T-helper 1 cell treated with Interleukin-12 subunit alpha and Interleukin-12 subunit beta and Interleukin-4 antibody, amounts not matched to agents 30 μg/mL and 1 μg/mL, for 36 hours (primary cell): ENCODE results near the gene PPP1R2.

Source experiments
- H3K27ac Mint-ChIP-seq: one replicate; pipeline ENCODE4 v1.8.0; 2021; ENCODE audit warnings: mild to moderate bottlenecking, mixed read lengths
- H3K27me3 Mint-ChIP-seq: one replicate; pipeline ENCODE4 v1.8.0; 2021; ENCODE audit warnings: low read depth, mixed read lengths
- H3K36me3 Mint-ChIP-seq: one replicate; pipeline ENCODE4 v1.8.0; 2021; ENCODE audit warnings: low read depth, mixed read lengths
- H3K4me1 Mint-ChIP-seq: one replicate; pipeline ENCODE4 v1.8.0; 2021; ENCODE audit warnings: low read depth, mixed read lengths
- H3K4me3 Mint-ChIP-seq: one replicate; pipeline ENCODE4 v1.8.0; 2021; ENCODE audit warnings: mild to moderate bottlenecking, moderate library complexity, mixed read lengths
- H3K9me3 Mint-ChIP-seq: one replicate; pipeline ENCODE4 v1.8.0; 2021; ENCODE audit warnings: mixed read lengths

PPP1R2 gene

DNA sequence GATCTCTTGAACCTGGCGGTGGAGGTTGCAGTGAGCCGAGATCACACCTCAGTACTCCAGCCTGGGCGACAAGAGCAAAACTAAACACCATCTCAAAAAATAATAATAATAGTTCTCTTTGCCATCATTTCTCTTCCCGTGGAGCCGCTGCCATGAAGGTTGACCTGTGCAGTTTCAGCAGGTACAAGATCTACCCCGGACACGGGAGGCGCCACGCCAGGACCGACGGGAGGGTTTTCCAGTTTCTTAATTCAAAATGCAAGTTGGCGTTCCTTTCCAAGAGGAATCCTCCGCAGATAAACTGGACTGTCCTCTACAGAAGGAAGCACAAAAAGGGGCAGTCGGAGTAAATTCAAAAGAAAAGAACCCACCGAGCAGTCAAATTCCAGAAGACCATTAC is 11.3 kb upstream of the PPP1R2 start:
- Mint-ChIP-seq H3K27ac (peak overlapping the region; percentile 86), H3K9me3 (no peaks in the 10 kb centered on the region), H3K4me3 (no peak overlapping the region), H3K27me3 (no peaks in the 10 kb centered on the region), H3K4me1 (peaks cover 50% of the 10 kb centered on the region), H3K36me3 (peaks cover 3% of the 10 kb centered on the region)

DNA sequence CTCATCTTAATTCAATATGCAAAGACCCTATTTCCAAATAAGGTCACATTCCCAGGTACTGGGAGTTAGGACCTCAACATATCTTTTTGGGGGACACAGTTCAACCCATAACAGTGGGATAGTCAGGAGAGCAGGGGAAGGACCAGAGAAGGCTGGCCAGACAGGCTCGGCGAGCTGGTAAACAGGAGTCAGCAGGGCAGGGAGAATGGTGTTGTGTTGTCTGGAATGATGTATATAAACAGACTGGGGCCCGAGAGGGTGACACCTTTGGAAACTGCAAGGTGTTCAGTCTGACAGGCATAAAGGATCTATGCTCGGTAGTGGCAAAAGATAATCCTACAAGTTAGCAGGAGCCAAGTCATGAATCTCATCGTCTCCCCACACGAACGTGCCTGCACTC is 10.1 kb upstream of the PPP1R2 start:
- H3K9me3 Mint-ChIP-seq = no peaks in the 10 kb centered on the region
- peaks cover 3% of the 10 kb centered on the region for H3K36me3 Mint-ChIP-seq
- peak overlapping the region; percentile 31 for H3K27ac Mint-ChIP-seq
- H3K4me1 Mint-ChIP-seq = peaks cover 52% of the 10 kb centered on the region
- H3K4me3 Mint-ChIP-seq = no peak overlapping the region
- H3K27me3 Mint-ChIP-seq = no peaks in the 10 kb centered on the region

DNA sequence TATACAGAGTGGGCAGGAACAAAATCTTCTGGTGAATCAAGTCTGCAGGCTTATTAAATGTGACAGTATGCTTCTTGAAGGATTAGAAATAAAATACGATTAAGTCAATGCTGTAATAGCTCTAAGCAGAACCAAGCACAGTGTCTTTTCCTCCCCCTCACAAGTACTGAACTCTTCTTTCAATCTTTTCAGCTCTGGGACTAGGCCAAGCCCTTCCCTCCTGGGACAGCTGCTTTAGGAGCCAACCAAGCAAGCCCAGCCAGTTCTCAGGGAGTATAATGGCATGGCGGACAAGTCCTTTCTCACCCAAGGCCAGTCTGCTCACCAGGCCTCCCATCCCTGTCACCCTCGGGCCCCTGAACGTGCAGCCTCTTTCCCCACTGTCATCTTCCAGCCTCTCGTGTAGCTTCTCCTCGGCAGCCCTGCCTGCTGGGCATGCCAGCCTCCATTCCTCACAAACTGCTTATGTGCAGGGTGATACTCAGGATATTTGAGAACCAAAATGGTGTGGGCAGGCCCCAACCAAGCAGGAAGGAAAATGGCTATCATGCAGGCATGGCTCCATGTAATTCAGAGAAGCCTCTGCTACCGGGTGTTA is 8.4 kb upstream of the PPP1R2 start:
- Mint-ChIP-seq H3K4me3 (peak overlapping the region; percentile 30), H3K9me3 (no peaks in the 10 kb centered on the region), H3K27me3 (no peaks in the 10 kb centered on the region), H3K27ac (peak overlapping the region; percentile 96), H3K36me3 (peaks cover 3% of the 10 kb centered on the region), H3K4me1 (peaks cover 67% of the 10 kb centered on the region)

DNA sequence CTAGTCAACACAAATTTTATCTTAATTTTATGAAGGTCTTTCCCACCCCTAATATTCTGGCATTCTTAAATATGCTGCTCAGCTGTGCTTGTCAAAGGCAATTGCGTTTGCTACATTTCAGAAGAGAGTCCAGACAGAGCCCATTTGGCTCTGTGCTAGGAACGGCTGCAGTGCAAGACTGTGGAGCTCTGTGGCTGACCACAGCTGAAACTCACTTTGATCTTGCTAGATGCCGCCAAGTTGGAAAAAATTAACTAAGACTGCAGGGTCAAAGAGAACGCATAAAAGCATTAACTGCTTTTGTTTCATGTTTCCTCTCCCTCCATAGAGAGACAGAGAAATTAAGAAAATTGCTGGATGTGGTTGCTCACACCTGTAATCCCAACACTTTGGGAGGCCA is 7.6 kb upstream of the PPP1R2 start:
- Mint-ChIP-seq H3K4me3 (peak overlapping the region; percentile 78), H3K36me3 (peaks cover 3% of the 10 kb centered on the region), H3K4me1 (peaks cover 69% of the 10 kb centered on the region), H3K9me3 (no peaks in the 10 kb centered on the region), H3K27me3 (no peaks in the 10 kb centered on the region), H3K27ac (peak overlapping the region; percentile 96)

DNA sequence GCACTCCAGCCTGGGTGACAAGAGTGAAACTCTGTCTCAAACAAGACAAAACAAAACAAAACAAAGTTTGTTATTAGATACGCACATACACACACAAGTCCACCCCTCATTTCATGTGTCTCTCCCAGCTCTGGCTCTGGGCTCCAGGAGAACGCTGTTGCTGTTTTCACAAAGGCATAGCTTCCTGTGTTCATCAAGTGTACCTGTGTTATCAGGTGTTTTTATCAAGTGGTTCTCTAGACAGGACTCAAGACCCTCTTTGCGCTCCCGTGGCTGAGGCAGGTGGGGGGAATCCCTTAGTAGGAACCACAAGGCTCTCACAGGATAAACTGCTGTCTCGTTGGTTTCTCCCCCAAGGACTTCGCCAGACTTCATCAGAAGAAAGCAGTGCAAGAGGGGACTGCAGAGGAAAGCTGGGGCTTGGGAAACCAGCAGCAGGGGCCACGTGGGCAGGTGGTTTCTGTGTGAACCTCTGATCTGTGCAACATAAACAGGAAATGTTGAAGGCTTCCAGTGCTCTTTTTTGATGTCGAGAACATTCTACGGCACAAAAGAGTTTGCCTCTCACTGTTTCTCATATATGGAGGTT is 6.9 kb upstream of the PPP1R2 start:
- Mint-ChIP-seq H3K9me3 (no peaks in the 10 kb centered on the region), H3K36me3 (peaks cover 3% of the 10 kb centered on the region), H3K27ac (peak overlapping the region; percentile 96), H3K4me3 (peak overlapping the region; percentile 78), H3K27me3 (no peaks in the 10 kb centered on the region), H3K4me1 (peaks cover 69% of the 10 kb centered on the region)

DNA sequence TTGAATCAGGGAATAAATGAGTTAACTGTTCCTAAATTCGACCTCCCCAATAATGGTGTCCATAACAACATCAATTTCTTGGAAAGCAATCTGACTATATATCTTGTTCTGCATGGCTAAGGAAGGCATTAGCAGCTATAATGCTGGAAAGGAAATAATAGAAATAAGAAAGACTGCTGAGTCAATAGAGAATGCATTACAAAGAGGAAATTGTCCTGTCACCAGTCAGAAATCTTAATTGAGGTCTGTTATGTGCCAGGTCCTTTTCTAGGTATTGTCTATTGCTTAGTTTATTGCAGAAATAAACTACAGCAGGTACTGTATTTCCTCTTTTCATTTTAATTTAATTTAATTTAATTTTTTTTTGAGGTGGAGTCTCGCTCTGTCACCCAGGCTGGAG is 5.9 kb upstream of the PPP1R2 start:
- no peaks in the 10 kb centered on the region for H3K27me3 Mint-ChIP-seq
- H3K9me3 Mint-ChIP-seq = no peaks in the 10 kb centered on the region
- H3K4me1 Mint-ChIP-seq = peaks cover 70% of the 10 kb centered on the region
- H3K36me3 Mint-ChIP-seq = peaks cover 3% of the 10 kb centered on the region
- H3K4me3 Mint-ChIP-seq = no peak overlapping the region
- peak overlapping the region; percentile 3 for H3K27ac Mint-ChIP-seq

DNA sequence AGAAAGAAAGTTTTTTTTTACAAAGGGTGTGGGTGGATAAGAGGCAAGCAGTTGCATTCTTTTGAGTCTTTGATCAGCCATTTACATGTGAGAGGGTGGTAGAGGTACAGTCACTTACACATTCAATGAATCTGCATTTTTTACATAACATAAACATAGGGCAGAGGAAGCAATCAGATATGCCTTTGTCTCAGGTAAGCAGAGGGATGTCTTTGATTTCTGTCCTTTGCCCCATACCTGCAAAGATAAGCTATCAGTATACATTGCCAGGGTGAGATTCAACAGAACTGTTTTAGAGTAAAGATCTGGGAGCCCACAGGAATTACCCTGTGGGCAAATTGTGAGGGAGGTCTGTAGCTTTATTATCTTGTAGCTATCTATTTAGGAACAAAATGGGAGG is 5.4 kb upstream of the PPP1R2 start:
- no peaks in the 10 kb centered on the region for H3K9me3 Mint-ChIP-seq

DNA sequence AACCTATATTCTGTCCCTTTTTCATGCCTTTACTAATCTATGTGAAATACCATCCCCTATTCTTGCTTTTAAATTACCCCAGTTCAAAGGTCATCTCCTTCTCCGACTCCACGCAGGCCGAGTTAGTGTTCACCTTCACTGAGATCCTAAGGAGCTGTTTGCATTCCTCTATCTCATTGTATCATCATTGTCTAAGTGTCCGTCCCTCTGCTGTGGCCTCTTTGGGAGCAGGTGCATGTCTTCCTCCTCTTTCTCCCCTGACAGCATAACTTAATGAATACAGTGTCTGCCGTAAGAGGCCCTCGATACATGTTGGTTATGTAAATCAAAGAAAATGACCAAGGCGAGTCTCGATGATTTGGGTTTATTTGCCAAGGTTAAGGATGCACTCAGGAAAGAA is 4.9 kb upstream of the PPP1R2 start:
- peak overlapping the region; percentile 58 for H3K27ac Mint-ChIP-seq
- H3K4me1 Mint-ChIP-seq = peaks cover 70% of the 10 kb centered on the region
- H3K9me3 Mint-ChIP-seq = no peaks in the 10 kb centered on the region
- peak overlapping the region; percentile 3 for H3K4me3 Mint-ChIP-seq
- H3K36me3 Mint-ChIP-seq = peaks cover 2% of the 10 kb centered on the region
- H3K27me3 Mint-ChIP-seq = no peaks in the 10 kb centered on the region

More for the DNA sequence above, 5.4 kb upstream of the PPP1R2 start:
- peaks cover 3% of the 10 kb centered on the region for H3K36me3 Mint-ChIP-seq
- peak overlapping the region; percentile 58 for H3K27ac Mint-ChIP-seq
- peak overlapping the region; percentile 59 for H3K4me3 Mint-ChIP-seq
- H3K27me3 Mint-ChIP-seq = no peaks in the 10 kb centered on the region
- H3K4me1 Mint-ChIP-seq = peaks cover 72% of the 10 kb centered on the region

DNA sequence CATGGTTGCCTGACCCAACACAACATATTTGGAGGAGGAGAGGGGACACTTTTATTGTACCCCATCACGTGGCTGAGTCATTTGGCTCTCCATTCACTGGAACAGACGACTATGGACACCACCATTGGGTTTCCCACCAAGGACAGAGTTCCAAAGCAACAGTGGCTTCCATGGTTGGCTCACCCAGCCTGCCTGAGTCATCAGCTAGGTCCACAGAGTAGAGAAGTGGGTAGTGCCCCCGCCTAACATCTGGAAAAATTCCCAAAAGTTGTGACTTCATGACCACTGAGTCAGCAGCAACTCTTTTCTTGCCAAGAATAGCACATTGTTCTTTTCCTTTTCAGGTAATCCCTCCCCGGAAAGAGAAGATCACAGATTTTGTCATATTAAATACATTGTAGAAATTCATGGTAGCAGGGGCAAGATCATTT is 3.0 kb upstream of the PPP1R2 start:
- Mint-ChIP-seq H3K9me3 (no peaks in the 10 kb centered on the region), H3K4me1 (peaks cover 62% of the 10 kb centered on the region), H3K4me3 (peak overlapping the region; percentile 75), H3K36me3 (peaks cover 1% of the 10 kb centered on the region), H3K27me3 (no peaks in the 10 kb centered on the region), H3K27ac (peak overlapping the region; percentile 91)

DNA sequence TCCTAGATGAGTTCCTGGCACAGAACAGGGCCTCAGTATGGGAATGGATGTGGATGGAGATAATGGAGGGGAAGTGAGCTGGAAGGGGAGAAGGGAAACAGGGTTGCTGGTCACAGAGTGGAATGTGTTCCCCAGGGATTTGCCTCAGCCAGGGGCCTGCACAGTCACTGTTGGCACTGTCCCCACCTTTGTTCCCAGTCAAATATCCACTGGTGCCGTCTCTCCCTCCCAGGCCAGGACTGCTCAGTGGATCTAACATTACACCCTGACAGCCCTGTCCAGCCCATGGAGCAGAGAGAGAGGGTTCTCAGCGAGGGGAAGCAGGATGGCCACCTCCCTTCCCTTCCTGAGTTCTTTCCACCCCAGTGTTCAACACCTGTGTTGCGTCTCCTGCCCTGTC is 1.5 kb upstream of the PPP1R2 start:
- peak overlapping the region; percentile 53 for H3K27ac Mint-ChIP-seq
- H3K4me3 Mint-ChIP-seq = peak overlapping the region; percentile 94
- no peaks in the 10 kb centered on the region for H3K27me3 Mint-ChIP-seq
- no peaks in the 10 kb centered on the region for H3K9me3 Mint-ChIP-seq
- H3K4me1 Mint-ChIP-seq = peaks cover 64% of the 10 kb centered on the region
- H3K36me3 Mint-ChIP-seq = peaks cover 6% of the 10 kb centered on the region

DNA sequence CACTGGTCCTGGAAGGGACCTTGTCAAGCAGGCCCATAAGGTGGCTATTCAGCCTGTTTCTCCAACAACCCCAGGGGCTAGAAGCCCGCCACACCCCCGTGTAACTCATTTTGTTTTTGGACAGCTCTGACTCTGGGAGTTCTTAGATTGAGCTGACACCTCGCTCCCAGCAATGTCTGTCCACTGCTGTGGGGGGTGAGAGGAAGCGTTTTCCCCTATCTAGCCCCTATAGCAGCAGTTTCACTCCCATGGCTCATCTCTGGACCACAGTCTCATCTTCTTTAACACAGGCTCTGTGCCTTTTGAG is 1.1 kb upstream of the PPP1R2 start:
- H3K27ac Mint-ChIP-seq = peak overlapping the region; percentile 53
- H3K4me1 Mint-ChIP-seq = peaks cover 68% of the 10 kb centered on the region
- H3K4me3 Mint-ChIP-seq = peak overlapping the region; percentile 94
- H3K27me3 Mint-ChIP-seq = no peaks in the 10 kb centered on the region
- H3K9me3 Mint-ChIP-seq = no peaks in the 10 kb centered on the region
- peaks cover 9% of the 10 kb centered on the region for H3K36me3 Mint-ChIP-seq

DNA sequence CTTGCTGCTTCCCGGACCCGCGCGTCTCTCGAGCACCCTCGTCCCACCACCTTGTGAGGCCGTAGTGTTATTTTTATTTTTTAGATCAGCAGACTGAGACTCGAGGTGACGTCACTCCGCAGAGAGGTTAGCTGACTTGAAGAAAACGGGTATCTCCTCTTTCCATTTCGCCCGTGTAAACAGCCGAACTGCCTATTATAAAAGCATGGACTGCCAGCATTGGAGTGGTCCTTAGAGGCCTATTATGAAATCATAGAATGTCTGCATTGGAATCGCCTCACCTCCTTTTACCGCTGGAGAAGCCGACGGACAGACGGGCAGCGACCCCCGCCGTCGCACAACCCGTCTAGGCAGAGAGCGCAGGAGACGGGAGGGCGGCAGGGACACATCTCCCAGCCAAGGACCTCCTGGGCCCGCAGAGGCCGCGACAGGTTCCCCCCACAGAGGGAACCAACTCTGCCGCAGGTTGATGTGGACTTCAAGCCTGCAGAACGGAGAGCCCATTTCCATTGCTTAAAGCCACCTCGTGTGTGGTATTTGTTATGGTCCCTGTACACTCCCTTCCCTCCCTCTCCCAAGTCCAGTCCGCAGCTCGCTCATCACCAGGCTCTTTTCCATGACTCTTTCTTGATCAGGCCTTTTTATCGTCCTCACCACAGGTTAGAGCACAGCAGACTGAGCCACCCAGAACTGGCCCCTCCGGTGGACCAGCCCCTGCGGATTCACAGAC is 540 bp upstream of the PPP1R2 start:
- H3K36me3 Mint-ChIP-seq = peaks cover 12% of the 10 kb centered on the region
- H3K27me3 Mint-ChIP-seq = no peaks in the 10 kb centered on the region
- peak overlapping the region; percentile 83 for H3K27ac Mint-ChIP-seq
- H3K9me3 Mint-ChIP-seq = no peaks in the 10 kb centered on the region
- peaks cover 68% of the 10 kb centered on the region for H3K4me1 Mint-ChIP-seq
- H3K4me3 Mint-ChIP-seq = peak overlapping the region; percentile 94

DNA sequence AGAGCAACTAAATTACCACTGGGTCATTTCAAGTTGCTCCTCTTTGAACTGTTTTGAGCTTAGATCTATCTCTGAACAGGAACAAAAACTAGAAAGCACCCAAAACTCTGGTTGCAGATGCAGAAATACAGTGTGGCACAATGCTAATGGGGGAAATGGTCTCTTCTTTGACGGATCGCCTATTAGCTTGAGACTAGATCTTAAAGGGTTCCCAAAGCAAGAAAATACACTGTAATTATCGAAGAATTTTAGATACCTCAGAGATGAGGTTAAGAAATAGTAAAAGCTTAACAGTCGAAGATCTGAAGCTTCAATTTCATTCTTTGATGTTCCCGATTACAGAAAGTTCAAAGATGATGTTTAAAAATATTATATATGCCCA is 818 bp downstream of the PPP1R2 start:
- peaks cover 12% of the 10 kb centered on the region for H3K36me3 Mint-ChIP-seq
- peaks cover 69% of the 10 kb centered on the region for H3K4me1 Mint-ChIP-seq
- H3K4me3 Mint-ChIP-seq = peak overlapping the region; percentile 94
- H3K27ac Mint-ChIP-seq = peak overlapping the region; percentile 91
- H3K27me3 Mint-ChIP-seq = no peaks in the 10 kb centered on the region
- H3K9me3 Mint-ChIP-seq = no peaks in the 10 kb centered on the region

DNA sequence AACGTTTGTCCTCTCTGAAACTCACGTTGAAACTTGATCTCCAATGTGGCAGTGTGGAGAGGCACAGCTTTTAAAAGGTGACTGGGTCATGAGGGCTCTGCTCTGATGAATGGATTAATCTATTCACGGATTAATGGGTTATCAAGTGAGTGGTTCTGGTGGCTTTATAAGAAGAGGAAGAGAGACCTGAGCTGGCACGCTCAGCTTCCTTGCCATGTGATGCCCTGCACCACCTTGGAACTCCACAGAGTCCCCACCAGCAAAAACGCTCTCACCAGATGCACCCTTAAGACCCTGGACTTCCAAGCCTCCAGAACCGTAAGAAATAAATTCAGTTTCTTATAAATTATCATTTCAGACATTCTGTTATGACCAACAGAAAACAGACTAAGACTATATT is 2.6 kb downstream of the PPP1R2 start:
- no peaks in the 10 kb centered on the region for H3K27me3 Mint-ChIP-seq
- H3K9me3 Mint-ChIP-seq = no peaks in the 10 kb centered on the region
- peak overlapping the region; percentile 79 for H3K27ac Mint-ChIP-seq
- peak overlapping the region; percentile 83 for H3K4me3 Mint-ChIP-seq
- H3K4me1 Mint-ChIP-seq = peaks cover 56% of the 10 kb centered on the region
- peaks cover 12% of the 10 kb centered on the region for H3K36me3 Mint-ChIP-seq

DNA sequence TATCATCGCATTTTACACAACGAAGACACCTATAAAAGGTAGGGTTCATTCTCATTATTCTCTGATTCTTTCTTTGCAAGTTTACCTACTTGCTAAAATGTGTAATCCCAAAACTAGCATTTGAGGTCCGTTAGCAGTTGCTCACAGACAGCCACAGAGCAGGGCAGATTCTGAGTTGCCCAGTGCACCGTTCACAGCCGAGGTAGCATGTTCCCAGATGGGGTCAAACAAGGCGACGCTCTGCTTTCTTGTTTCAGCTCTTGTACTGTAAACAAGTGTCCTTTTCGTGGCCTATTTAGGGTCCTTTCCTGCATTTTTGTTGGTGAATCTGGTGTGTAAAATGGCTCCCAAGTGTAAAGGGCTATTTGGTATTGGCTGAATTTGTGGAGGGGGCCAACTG is 3.1 kb downstream of the PPP1R2 start:
- H3K9me3 Mint-ChIP-seq = no peaks in the 10 kb centered on the region
- H3K4me1 Mint-ChIP-seq = peaks cover 58% of the 10 kb centered on the region
- H3K27ac Mint-ChIP-seq = peak overlapping the region; percentile 79
- peaks cover 15% of the 10 kb centered on the region for H3K36me3 Mint-ChIP-seq
- no peaks in the 10 kb centered on the region for H3K27me3 Mint-ChIP-seq
- peak overlapping the region; percentile 83 for H3K4me3 Mint-ChIP-seq
